SK-N-SH (cell line): ENCODE measurements around the gene ZFHX3. TPM values are rescaled to one million over a fixed set of nuclear protein-coding genes. Genes with fewer than 3 reads are reported as not detected.

Experiments
- CTCF ChIA-PET: fragments of 300-600, 350-600 bp; formaldehyde crosslinking; extraction: SDS; loops from one replicate; lab custom pipeline; 2021; lab: Yijun Ruan, JAX
- POLR2A ChIA-PET: fragments of 350-600 bp; sonication (Branson Sonifier 250); formaldehyde crosslinking; extraction: SDS; loops from one replicate; lab custom pipeline; 2020; ENCODE audit warnings: antibody characterized with exemption, inconsistent platforms; lab: Yijun Ruan, JAX
- DNase-seq: peaks from one replicate; pipeline ENCODE4 v3.0.0; 2012
- H2AFZ ChIP-seq: fragments of 200-600 bp; sonication (generic); 2 replicates; pipeline ENCODE4 v1.8.1; 2016; ENCODE audit warnings: antibody characterized with exemption, mild to moderate bottlenecking, low read depth
- H3F3A ChIP-seq: fragments of 200-600 bp; sonication (generic); replicated peaks from 2 replicates; pipeline ENCODE3; 2016; ENCODE audit warnings: antibody characterized with exemption, mild to moderate bottlenecking; ENCODE audit not compliant: insufficient read depth
- H3K27ac ChIP-seq, 2 experiments: fragments of 200-500 bp in 1 of 2; fragments of 200-600 bp in 1 of 2; sonication (Bioruptor generic) in 1 of 2; sonication (generic), shearing (Covaris generic) in 1 of 2; 2 replicates each; pipeline versions ENCODE4 v1.5.1 to v1.6.1; 2014 to 2016; ENCODE audit warnings: low read depth in 2 of 2, inconsistent platforms in 1 of 2, low read length in 1 of 2, mild to moderate bottlenecking in 1 of 2, mixed read lengths in 1 of 2
- H3K27me3 ChIP-seq: fragments of 200-600 bp; sonication (generic), shearing (Covaris generic); 2 replicates; pipeline ENCODE4 v1.6.1; 2016; ENCODE audit warnings: mixed run types; ENCODE audit not compliant: insufficient read depth
- H3K36me3 ChIP-seq, 2 experiments: fragments of 200-500 bp in 1 of 2; fragments of 200-600 bp in 1 of 2; sonication (Bioruptor generic) in 1 of 2; sonication (generic) in 1 of 2; replicated peaks in 1 of 2; 2 replicates each; pipeline versions ENCODE3 to v1.5.1; 2014 to 2016; ENCODE audit warnings: low read length in 1 of 2, mild to moderate bottlenecking in 1 of 2; ENCODE audit not compliant: insufficient read depth in 2 of 2, control insufficient read depth in 1 of 2
- H3K4me1 ChIP-seq, 2 experiments: fragments of 200-500 bp in 1 of 2; fragments of 200-600 bp in 1 of 2; sonication (Bioruptor generic) in 1 of 2; sonication (generic), shearing (Covaris generic) in 1 of 2; 2 replicates each; pipeline versions ENCODE4 v1.5.1 to v1.6.1; 2014 to 2016; ENCODE audit warnings: low read depth in 1 of 2, low read length in 1 of 2, mixed run types in 1 of 2; ENCODE audit not compliant: insufficient read depth in 2 of 2, control insufficient read depth in 1 of 2
- H3K4me2 ChIP-seq: fragments of 200-600 bp; sonication (generic), shearing (Covaris generic); 2 replicates; pipeline ENCODE4 v1.6.1; 2017; ENCODE audit warnings: mixed run types
- H3K4me3 ChIP-seq, 2 experiments: fragments of 200-500 bp in 1 of 2; fragments of 200-600 bp in 1 of 2; sonication (Bioruptor generic) in 1 of 2; sonication (generic), shearing (Covaris generic) in 1 of 2; 2 replicates each; pipeline versions ENCODE4 v1.5.1 to v1.8.1; 2014 to 2016; ENCODE audit warnings: low read depth in 2 of 2, inconsistent platforms in 1 of 2, low read length in 1 of 2, mild to moderate bottlenecking in 1 of 2, mixed read lengths in 1 of 2, moderate library complexity in 1 of 2
- H3K79me2 ChIP-seq: fragments of 200-600 bp; sonication (generic); 2 replicates; pipeline ENCODE4 v1.8.1; 2017; ENCODE audit warnings: mild to moderate bottlenecking; ENCODE audit not compliant: insufficient read depth
- H3K9ac ChIP-seq: fragments of 200-600 bp; sonication (generic); 2 replicates; pipeline ENCODE4 v1.6.1; 2017; ENCODE audit warnings: mixed run types
- H3K9me2 ChIP-seq: fragments of 200-600 bp; sonication (generic); 2 replicates; pipeline ENCODE4 v1.6.1; 2017; ENCODE audit warnings: mixed run types
- H3K9me3 ChIP-seq: fragments of 200-600 bp; sonication (generic); 2 replicates; pipeline ENCODE4 v1.6.1; 2017; ENCODE audit warnings: mixed run types, mild to moderate bottlenecking, moderate library complexity
- H4K20me1 ChIP-seq: fragments of 200-600 bp; sonication (generic); 2 replicates; pipeline ENCODE4 v1.6.1; 2017; ENCODE audit warnings: mild to moderate bottlenecking, mixed run types; ENCODE audit not compliant: insufficient read depth
- EZH2phosphoT487 ChIP-seq: fragments of 200-600 bp; sonication (generic); IDR thresholded peaks from 2 replicates; pipeline ENCODE4 v1.6.1; 2017; ENCODE audit warnings: low read depth, mixed run types, mild to moderate bottlenecking, antibody characterized with exemption, moderate library complexity, borderline replicate concordance
- FOSL2 ChIP-seq: IDR thresholded peaks from 2 replicates; pipeline ENCODE4 v1.4.0; 2012; ENCODE audit warnings: low read depth, mild to moderate bottlenecking, moderate library complexity, borderline replicate concordance
- MAX ChIP-seq: IDR thresholded peaks from 2 replicates; pipeline ENCODE4 v1.4.0; 2012; ENCODE audit warnings: low read depth
- MEF2A ChIP-seq: IDR thresholded peaks from 2 replicates; pipeline ENCODE4 v1.4.0; 2012; ENCODE audit warnings: low read depth, borderline replicate concordance
- NFIC ChIP-seq: IDR thresholded peaks from 2 replicates; pipeline ENCODE4 v1.4.0; 2012; ENCODE audit warnings: borderline replicate concordance
- PBX3 ChIP-seq: IDR thresholded peaks from 2 replicates; pipeline ENCODE4; 2012
- POLR2AphosphoS5 ChIP-seq: IDR thresholded peaks from 2 replicates; pipeline ENCODE4 v1.6.1; 2012; ENCODE audit warnings: low read depth, low read length
- RAD21 ChIP-seq: IDR thresholded peaks from 2 replicates; pipeline ENCODE4 v1.6.1; 2012; ENCODE audit warnings: mild to moderate bottlenecking, low read length
- RCOR1 ChIP-seq: fragments of 150-350 bp; IDR thresholded peaks from 2 replicates; pipeline ENCODE4 v1.6.1; 2017; ENCODE audit warnings: antibody characterized with exemption, low read length
- RFX5 ChIP-seq: IDR thresholded peaks from 2 replicates; pipeline ENCODE4 v1.6.1; 2012; ENCODE audit warnings: mild to moderate bottlenecking, improper control_type of control experiment, low read length
- SIN3A ChIP-seq: IDR thresholded peaks from 2 replicates; pipeline ENCODE4 v1.6.1; 2012; ENCODE audit warnings: low read depth, mild to moderate bottlenecking, low read length, moderate library complexity, borderline replicate concordance
- USF1 ChIP-seq: IDR thresholded peaks from 2 replicates; pipeline ENCODE4 v1.4.0; 2012; ENCODE audit warnings: low read depth, borderline replicate concordance
- USF2 ChIP-seq: fragments of 150-350 bp; IDR thresholded peaks from 2 replicates; pipeline ENCODE4 v1.6.1; 2017; ENCODE audit warnings: antibody characterized with exemption, low read length, low read depth, borderline replicate concordance
- YY1 ChIP-seq: IDR thresholded peaks from 2 replicates; pipeline ENCODE4 v1.4.0; 2012; ENCODE audit warnings: low read depth, mild to moderate bottlenecking
- WGBS: methylation state at CpG from one replicate; pipeline ENCODE4 v1.1.6; 2017; ENCODE audit warnings: low lambda C conversion rate; 5-methylcytosine and 5-hydroxymethylcytosine counted together
- polyA plus RNA-seq, 3 experiments: library from polyadenylated mRNA; depleted of rRNA; stranded (reverse); fragments of >200 nt; gene quantifications; 2 replicates each; pipeline ENCODE4 v1.2.3, GENCODE V29; 2012

The ZFHX3 gene
- polyA plus RNA-seq, 1 of the 3 experiments (the other 2 are of a cell fraction): 2.0 TPM

GRCh38 chr16:73000907-73001521, 46.9 kb downstream of the ZFHX3 start:
- Histone ChIP-seq H3K27me3 (no peaks in the 10 kb centered on the region), H2AFZ (no peak overlapping the region), H4K20me1 (peaks cover 24% of the 10 kb centered on the region; the same call in 1 of the 2 replicates), H3F3A (no peaks in the 10 kb centered on the region), H3K27ac (no peak overlapping the region), H3K9ac (no peak overlapping the region), H3K4me3 (no peak overlapping the region), H3K79me2 (peaks cover 97% of the 10 kb centered on the region), H3K9me2 (no peaks in the 10 kb centered on the region), H3K36me3 (no peaks in the 10 kb centered on the region), H3K9me3 (no peaks in the 10 kb centered on the region), H3K4me1 (peaks cover 3 to 12% of the 10 kb centered on the region in 2 experiments; a peak in 2 of 4 replicates), H3K4me2 (no peak overlapping the region)
- ChIA-PET POLR2A (no interaction called here), CTCF (no interaction called here)
- no peak for TF ChIP-seq RAD21
- TF ChIP-seq USF1: no peak
- TF ChIP-seq EZH2phosphoT487: no peak
- DNase-seq: no peak
- 100% methylated on average over 7 of the region's 7 CpGs for WGBS

- Histone ChIP-seq H3K79me2 (peaks cover 97% of the 10 kb centered on the region), H3K9me2 (no peaks in the 10 kb centered on the region), H2AFZ (no peak overlapping the region), H3K4me2 (no peak overlapping the region), H3K4me1 (peaks cover 3 to 12% of the 10 kb centered on the region in 2 experiments; a peak in 2 of 4 replicates), H3K27me3 (no peaks in the 10 kb centered on the region), H3K27ac (no peak overlapping the region), H4K20me1 (peaks cover 28% of the 10 kb centered on the region; the same call in 1 of the 2 replicates), H3K9me3 (no peaks in the 10 kb centered on the region), H3K36me3 (no peaks in the 10 kb centered on the region), H3K4me3 (no peak overlapping the region), H3K9ac (no peak overlapping the region), H3F3A (no peaks in the 10 kb centered on the region)
- ChIA-PET CTCF (interaction anchor here (0.6 to 0.7 kb wide), 2 partner anchors 8 to 330 kb away, joined by 3 read pairs; no protein-coding TSS in a partner anchor), POLR2A (no interaction called here)
- 87% methylated on average over 22 of the region's 22 CpGs for WGBS
- no peak for DNase-seq
- no peak for TF ChIP-seq PBX3
- no peak for TF ChIP-seq USF2
- TF ChIP-seq YY1: no peak
- TF ChIP-seq POLR2AphosphoS5: no peak
- no peak for TF ChIP-seq MEF2A
- TF ChIP-seq MAX: no peak
- no peak for TF ChIP-seq RCOR1
- no peak for TF ChIP-seq RFX5
- TF ChIP-seq NFIC: no peak
- no peak for TF ChIP-seq SIN3A
- no peak for TF ChIP-seq FOSL2
Observed at GRCh38 chr16:73000020-73000906, 47.7 kb downstream of the ZFHX3 start.
